ENCODE measurements around the gene SSH2. TPM values are rescaled to one million over a fixed set of nuclear protein-coding genes. Genes with fewer than 3 reads are reported as not detected.

SSH2 gene
- total RNA-seq, 1 experiment from 2014 or later = 8.5 TPM

- Histone ChIP-seq H3K36me3 (ENCODE audit: low read depth, low read length) (no peaks in the 10 kb centered on the region), H2AFZ (ENCODE audit: low read length) (peak overlapping the region; percentile 69), H3K9me3 (ENCODE audit: low read length) (no peaks in the 10 kb centered on the region), H3K4me2 (ENCODE audit: low read length) (peak overlapping the region; percentile 82), H3F3A (ENCODE audit: low read length, unreplicated experiment) (no peaks in the 10 kb centered on the region), H3K4me1 (ENCODE audit: insufficient read depth, low read length) (peaks cover 49% of the 10 kb centered on the region), H3K27ac (ENCODE audit: low read length) (no peak overlapping the region), H4K20me1 (ENCODE audit: low read length) (no peaks in the 10 kb centered on the region), H3K4me3 (ENCODE audit: low read length) (peak overlapping the region; percentile 13; the same call in 1 of the 2 replicates), H3K27me3 (ENCODE audit: low read length) (no peaks in the 10 kb centered on the region), H3K9ac (ENCODE audit: low read length) (no peak overlapping the region), H3K79me2 (ENCODE audit: low read length) (peaks cover 35% of the 10 kb centered on the region), H3K9me2 (replicated peaks; ENCODE audit: low read length) (no peaks in the 10 kb centered on the region)
- CTCF ChIA-PET = interaction anchor here (1.1 to 2.5 kb wide), 3 partner anchors 12 to 221 kb away, joined by 4 to 26 read pairs (median 6); no protein-coding TSS in a partner anchor
- intact Hi-C loops (cut with micrococcal nuclease) = no loop called here
- ATAC-seq = no peak
- POLR2A ChIA-PET (ENCODE audit: unreplicated experiment) = interaction anchor here (0.7 kb wide), 1 partner anchor 10 kb away, joined by 9 read pairs; no protein-coding TSS in a partner anchor
- TF ChIP-seq CTCF (conservative IDR thresholded peaks at IDR 0.05; ENCODE audit: low read depth, low read length) = no peak
- no peak for TF ChIP-seq EZH2phosphoT487 (IDR thresholded peaks at IDR 0.05; ENCODE audit: borderline replicate concordance, low read length)
- TF ChIP-seq EZH2 (IDR thresholded peaks at IDR 0.05; ENCODE audit: low read length, unreplicated experiment) = no peak
- no TSS peak for BruUV-seq (replicated peaks)
- no peak for DNase-seq
Observed at GRCh38 chr17:29591146-29591736, 338.8 kb downstream of the SSH2 start.

GRCh38 chr17:29590411-29591145 is 339.4 kb downstream of the SSH2 start:
- no peak for DNase-seq
- H3K36me3 ChIP-seq (ENCODE audit: low read depth, low read length) = no peaks in the 10 kb centered on the region
- no peaks in the 10 kb centered on the region for H3K9me2 ChIP-seq (replicated peaks; ENCODE audit: low read length)
- H3K27ac ChIP-seq (ENCODE audit: low read length) = no peak overlapping the region
- H4K20me1 ChIP-seq (ENCODE audit: low read length) = no peaks in the 10 kb centered on the region
- no peak overlapping the region for H3K4me2 ChIP-seq (ENCODE audit: low read length)
- 0 out of 2 replicates have a peak overlapping the region, but pooled peaks have one; percentile 95 for H2AFZ ChIP-seq (ENCODE audit: low read length)
- no peak overlapping the region for H3K4me3 ChIP-seq (ENCODE audit: low read length)
- intact Hi-C loops (cut with micrococcal nuclease) = no loop called here
- TF ChIP-seq EZH2phosphoT487 (IDR thresholded peaks at IDR 0.05; ENCODE audit: borderline replicate concordance, low read length) = no peak
- TF ChIP-seq CTCF (conservative IDR thresholded peaks at IDR 0.05; ENCODE audit: low read depth, low read length) = no peak
- TF ChIP-seq EZH2 (IDR thresholded peaks at IDR 0.05; ENCODE audit: low read length, unreplicated experiment) = no peak
- ChIA-PET POLR2A (ENCODE audit: unreplicated experiment) (interaction anchor here (0.7 kb wide), 1 partner anchor 10 kb away, joined by 9 read pairs; no protein-coding TSS in a partner anchor), CTCF (interaction anchor here (1.1 to 2.5 kb wide), 2 partner anchors 12 to 27 kb away, joined by 4 to 26 read pairs; no protein-coding TSS in a partner anchor)
- no peaks in the 10 kb centered on the region for H3K27me3 ChIP-seq (ENCODE audit: low read length)
- H3K79me2 ChIP-seq (ENCODE audit: low read length) = peaks cover 40% of the 10 kb centered on the region
- H3K4me1 ChIP-seq (ENCODE audit: insufficient read depth, low read length) = peaks cover 49% of the 10 kb centered on the region
- BruUV-seq (replicated peaks) = no TSS peak
- H3K9ac ChIP-seq (ENCODE audit: low read length) = no peak overlapping the region
- H3F3A ChIP-seq (ENCODE audit: low read length, unreplicated experiment) = no peaks in the 10 kb centered on the region
- H3K9me3 ChIP-seq (ENCODE audit: low read length) = no peaks in the 10 kb centered on the region
- ATAC-seq = no peak

Data from PC-3 (cell line).